ENCODE data around the gene EXD3.

Gene EXD3

GRCh38 chr9:137294681-137295237 lies 128.2 kb downstream of the EXD3 start:
- no peak for DNase-seq (ENCODE audit: low read depth, low spot score)

DNA sequence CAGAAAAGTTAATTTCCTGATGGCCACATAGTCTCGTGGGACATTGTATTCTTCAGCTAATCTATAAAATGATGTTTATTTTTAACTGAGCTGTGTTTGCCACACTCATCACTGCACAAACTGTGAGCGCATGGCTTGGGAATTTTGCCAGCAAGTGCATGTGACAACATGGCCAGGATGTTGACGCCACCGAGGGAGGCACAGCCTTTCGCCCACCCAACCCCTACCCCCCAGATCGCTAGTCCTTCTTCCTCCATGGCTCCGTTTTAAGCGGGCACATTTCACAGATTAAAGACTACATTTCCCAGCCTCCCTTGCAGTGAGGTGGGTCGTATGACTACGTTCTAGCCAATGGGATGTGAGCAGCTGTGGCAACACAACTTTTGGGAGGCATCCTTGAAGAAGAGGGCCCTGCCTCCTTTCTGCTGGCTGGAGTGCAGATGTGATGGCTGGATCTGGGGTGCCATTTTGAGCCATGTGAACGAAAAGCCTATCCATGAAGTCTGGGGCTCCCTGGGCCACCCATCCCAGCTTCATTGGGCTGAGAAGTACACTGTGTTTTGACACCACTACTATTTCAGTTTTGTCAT lies 128.8 kb downstream of the EXD3 start:
- DNase-seq (ENCODE audit: low read depth, low spot score), result no peak

DNA sequence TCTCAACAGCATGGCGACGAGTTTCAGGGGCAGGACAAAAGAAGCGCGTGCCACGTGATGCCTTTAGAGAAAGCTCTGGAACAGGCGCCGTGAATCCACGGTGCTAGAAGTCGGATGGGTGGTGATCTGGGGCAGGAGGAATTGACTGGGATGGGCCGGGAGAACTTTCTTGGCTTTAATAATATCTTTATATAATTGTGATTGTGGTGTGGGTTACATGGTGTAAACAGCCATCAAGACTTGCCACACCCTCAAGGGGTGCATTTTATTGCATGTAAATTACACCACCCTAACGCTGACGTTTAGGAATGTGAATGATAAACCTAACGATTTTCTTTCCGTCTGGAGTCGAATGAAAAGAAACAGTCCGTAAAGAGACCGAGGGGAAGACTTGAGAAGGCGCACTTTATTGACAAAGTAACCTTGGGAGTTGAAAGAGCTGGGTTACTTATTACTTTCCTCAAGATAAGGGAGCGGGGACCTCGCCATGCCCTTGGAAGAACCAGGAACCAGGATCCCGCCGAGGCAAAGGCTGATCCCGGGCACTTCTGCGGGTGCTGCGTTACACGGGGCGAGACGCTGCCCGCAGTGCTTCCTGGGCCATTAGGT lies 129.4 kb downstream of the EXD3 start:
- DNase-seq (ENCODE audit: low read depth, low spot score), result no peak

DNA sequence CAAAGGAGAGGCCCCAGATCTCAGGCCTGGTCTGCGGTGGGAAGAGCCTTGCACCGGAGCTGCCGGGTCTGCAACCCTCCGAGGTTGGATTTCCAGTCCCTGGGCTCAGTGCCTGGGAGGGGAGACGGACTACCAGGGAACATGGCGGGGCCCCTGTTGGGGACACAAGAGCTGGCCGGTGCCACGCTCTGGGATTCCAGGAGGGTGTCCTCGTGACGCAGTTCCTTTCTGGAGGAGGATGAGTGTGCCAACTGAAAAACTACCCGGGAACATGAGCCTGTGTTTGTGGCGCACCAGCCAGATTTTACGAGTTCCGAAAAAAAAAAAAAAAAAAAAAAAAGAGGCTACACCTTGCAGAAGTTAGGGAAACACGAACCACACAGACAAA lies 129.9 kb downstream of the EXD3 start:
- DNase-seq (ENCODE audit: low read depth, low spot score), result no peak

DNA sequence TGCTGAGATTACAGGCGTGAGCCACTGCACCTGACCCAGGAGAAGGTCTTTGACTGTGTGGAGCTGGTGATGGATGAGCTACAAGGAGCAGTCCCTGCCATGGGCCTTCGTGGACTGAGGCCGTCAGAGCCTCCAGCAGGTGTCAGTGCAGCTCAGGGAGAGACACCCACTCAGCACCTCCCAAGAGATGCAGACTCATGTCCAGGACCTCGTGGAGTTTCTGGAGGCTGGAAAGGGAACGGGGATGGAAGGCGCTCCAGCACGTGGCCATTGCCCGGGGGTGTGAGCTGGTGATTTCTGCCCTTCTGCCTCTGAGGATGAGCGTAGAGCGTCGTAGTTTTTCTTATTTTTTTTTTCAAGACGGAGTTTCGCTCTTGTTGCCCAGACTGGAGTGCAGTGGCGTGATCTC lies 136.0 kb downstream of the EXD3 start:
- DNase-seq (ENCODE audit: low read depth, low spot score), result no peak

DNA sequence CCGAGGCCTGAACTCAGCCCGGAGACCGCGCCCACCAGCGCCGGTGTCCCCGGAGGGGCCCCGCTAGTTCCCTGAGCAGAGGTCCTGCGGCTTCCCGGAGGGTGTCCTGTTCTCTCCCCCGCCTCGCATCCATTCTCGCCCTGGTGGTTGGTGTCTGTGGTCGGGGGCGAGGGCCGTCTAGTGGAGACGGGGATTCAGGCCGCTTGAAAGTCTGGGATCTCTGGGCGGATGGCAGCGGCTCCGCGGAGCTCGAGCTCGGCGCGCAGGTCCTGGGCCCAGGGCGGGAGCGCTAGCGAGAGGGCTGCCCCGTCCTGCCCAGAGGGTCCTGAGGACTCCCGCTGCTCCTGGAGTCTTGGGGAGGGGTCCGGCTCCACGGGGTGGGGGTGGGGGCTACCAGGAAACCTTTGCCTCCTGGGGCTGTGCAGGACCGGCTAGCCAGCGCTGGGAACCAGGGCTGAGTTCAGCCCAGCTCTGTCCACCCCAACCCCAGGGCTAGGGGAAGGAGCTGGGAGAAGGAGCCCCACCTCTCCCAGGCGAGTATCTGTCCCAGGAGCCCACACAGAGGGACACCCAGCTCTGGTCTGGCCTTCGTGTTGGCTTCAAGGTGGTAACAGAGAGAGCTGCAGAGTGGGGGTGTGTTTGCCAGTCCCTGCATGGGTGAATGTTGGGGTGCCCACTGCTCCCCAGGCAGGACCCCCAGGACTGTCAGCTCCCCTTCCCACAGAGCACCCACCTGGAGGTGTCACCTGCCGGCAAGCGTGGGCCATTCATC lies 141.4 kb downstream of the EXD3 start:
- DNase-seq (ENCODE audit: low read depth, low spot score), result no peak

DNA sequence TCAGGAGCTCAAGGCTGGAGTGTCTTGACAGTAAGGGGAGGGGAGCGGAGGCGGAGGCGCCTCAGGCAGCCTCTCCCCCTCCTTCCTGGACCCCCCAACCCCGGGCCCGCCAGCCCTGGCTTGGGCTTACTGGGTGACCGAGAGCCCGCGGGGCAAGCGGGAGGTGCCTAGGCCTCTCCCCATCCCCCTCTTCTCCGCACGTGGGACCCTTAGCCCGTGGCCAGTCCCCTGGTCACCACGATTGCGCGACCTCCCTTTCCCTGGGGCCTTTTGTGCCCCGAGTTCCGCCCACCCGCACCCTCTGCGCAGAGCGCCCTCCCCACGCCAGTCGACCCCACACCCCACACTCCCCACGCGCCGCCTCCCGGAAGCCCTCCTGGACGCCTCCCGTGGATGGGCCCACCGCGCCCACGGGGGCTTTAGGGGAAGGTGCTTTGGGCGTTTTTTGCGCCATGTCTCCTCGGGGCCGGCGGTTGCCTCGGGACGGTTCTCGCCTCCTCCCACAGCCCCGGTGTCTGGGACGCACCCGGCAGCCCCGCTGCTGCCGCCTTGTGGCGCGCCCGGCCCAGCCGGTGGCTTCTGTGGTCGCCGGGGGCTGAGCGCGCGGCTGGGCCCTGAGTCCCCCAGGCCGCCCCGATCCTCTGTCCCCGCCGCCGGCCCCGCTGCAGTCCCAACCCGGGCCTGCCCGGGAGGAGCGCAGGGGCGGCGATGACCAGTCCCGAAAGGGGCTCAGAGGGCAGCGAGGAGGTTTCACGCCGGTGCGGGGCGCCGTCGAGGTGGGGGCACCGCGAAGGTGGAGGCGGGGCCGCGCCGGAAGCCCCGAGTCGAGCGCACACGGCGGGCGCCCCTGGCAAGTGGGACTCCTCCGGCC lies 142.3 kb downstream of the EXD3 start:
- no peak for DNase-seq (ENCODE audit: low read depth, low spot score)

- DNase-seq (ENCODE audit: low read depth, low spot score), result no peak
Observed at GRCh38 chr9:137279741-137280473, 143.1 kb downstream of the EXD3 start.

- DNase-seq (ENCODE audit: low read depth, low spot score), result no peak
Observed at GRCh38 chr9:137278721-137279711, 143.9 kb downstream of the EXD3 start.

GRCh38 chr9:137278061-137278701 lies 144.8 kb downstream of the EXD3 start:
- no peak for DNase-seq (ENCODE audit: low read depth, low spot score)

- DNase-seq (ENCODE audit: low read depth, low spot score), result no peak
Observed at GRCh38 chr9:137277329-137278041, 145.5 kb downstream of the EXD3 start, which contains the start of gene TOR4A. Gene TOR4A (plus strand): TSS chr9:137277726. CDS start chr9:137278690, 964 bp downstream.

DNA sequence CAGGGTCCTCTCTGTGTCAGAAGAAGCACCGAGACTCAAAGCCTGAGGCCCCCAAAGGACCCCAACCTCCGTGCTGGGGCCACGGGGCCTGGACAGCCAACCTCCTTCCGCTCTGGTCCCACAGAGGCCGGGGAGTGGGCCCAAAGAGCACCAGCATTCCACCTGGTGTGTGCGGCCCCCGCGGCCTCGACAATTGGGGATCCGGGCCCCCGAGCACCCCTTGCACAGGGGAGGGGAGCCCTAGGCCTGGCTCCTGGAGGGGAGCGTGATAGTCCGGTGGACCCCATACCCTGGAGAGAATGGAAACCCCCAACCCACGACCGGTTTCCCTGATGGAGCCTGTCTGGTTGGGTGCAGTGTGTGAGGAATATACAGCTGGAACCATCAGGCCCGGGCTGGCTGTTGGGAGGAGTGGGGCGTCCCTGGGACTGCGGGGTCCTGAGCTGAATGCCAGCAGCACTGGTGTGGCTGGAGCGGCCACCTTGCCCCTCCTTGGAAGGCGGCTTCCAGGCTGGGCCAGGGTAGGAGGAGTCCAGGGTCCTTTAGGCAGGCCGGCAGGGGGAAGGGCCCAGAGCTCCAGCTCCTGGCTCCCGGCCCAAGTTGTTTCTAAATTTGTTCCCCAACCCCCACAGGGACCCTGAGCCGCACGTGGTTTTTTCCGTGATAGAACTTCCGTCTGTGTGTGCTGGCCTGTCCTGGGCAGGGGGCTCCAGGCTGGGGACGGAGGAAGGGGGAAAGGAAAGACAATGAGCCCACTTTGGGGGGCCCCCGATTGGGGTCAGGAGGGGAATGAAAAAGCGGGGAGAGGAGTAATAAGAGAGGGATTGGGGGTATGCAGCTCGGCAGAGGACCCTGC lies 146.3 kb downstream of the EXD3 start:
- no peak for DNase-seq (ENCODE audit: low read depth, low spot score)

GRCh38 chr9:137275588-137276472 lies 147.1 kb downstream of the EXD3 start:
- no peak for DNase-seq (ENCODE audit: low read depth, low spot score)

DNA sequence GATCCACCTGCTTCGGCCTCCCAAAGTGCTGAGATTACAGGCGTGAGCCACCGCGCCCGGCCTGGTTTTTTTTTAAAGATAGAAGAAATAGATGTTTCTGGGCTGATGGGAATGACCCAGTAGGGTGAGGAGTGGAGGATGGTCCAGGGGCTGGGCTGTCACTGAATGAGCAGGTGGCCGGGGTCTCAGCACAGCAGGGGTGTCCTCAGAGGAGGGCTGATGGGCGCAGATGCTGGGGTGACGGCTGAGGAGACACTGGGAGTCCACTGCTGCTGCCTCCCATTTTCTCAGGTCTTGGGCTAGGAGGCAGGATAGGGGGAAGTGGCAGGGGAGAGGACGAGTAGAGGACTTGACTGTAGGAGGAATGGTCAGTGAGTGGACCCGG lies 147.8 kb downstream of the EXD3 start:
- no peak for DNase-seq (ENCODE audit: low read depth, low spot score)

DNA sequence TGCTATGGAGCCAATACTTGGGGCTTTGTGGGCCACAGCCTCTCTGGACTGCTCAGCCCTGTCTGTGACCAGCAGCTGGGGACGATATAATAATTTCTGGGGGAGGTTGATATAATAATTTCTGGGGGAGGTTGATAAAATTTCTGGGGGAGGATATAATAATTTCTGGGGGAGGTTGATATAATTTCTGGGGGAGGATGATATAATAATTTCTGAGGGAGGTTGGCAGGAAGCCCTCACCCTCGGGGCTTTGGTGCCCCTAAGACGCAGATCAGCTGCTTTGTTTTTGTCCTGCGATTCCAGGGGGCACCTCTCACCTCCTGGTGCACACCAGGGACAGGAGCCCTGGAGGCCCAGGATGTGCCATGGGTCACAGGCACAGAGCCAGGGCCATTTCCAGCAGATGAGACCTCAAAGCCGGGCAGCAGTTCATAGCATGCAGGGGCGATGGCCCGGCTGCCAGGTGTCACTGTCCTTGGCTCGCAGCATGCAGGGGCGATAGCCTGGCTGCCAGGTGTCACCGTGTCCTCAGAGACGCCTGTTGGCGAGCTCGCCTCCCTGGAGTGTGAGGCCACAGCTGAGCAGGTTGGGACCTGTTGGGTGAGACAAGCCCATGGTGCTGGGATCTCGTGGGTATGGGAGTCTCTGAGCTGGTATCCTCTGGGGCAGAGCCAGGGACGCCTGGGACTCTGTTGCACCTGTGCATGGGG lies 149.2 kb downstream of the EXD3 start:
- no peak for DNase-seq (ENCODE audit: low read depth, low spot score)

DNA sequence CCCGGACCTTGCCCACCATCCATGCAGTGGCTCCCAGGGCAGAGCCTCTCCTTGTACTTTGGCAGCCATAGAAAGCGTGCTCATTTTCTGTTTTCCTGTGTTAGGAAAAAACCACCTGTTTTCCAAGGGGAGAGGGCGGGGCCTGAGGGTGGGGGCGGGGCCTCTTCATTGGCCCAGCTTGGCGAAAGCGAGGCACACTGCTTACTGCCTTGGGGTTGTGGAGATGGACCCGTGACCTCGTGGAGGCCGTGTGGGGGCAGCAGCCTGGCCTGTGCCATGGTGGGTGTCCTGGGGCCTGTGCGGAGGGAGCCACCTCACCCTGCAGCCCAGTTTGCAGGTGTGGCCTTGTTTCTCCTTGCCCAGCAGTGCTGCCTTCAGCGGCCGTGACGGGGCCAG lies 149.9 kb downstream of the EXD3 start:
- no peak for DNase-seq (ENCODE audit: low read depth, low spot score)

All from activated CD4-positive, CD25-positive, alpha-beta regulatory T cell treated with anti-CD3 and anti-CD28 coated beads, Interleukin-2, amount 50 U/mL, for 16 hours (primary cell).